Fibroblast of lung (primary cell): ENCODE measurements around the gene RNU2-63P. TPM values are rescaled to one million over a fixed set of nuclear protein-coding genes. Genes with fewer than 3 reads are reported as not detected.

Source experiments
- DNase-seq, 2 donors: peaks; one replicate each; pipeline versions ENCODE4 v3.0.0 to v3.0.0-alpha.2; 2010; ENCODE audit warnings: low read depth in 2 of 2
- H2AFZ ChIP-seq: 2 replicates; pipeline ENCODE4 v1.5.1; 2012; ENCODE audit warnings: low read length, control low read depth, inconsistent platforms
- H3K27ac ChIP-seq: 2 replicates; pipeline ENCODE4 v1.5.1; 2011; ENCODE audit warnings: low read length, control low read depth; ENCODE audit not compliant: insufficient read depth
- H3K27me3 ChIP-seq: 2 replicates; pipeline ENCODE4 v1.5.1; 2011; ENCODE audit warnings: mild to moderate bottlenecking, low read length; ENCODE audit not compliant: control insufficient read depth, insufficient read depth
- H3K36me3 ChIP-seq: 2 replicates; pipeline ENCODE4 v1.5.1; 2011; ENCODE audit warnings: low read length; ENCODE audit not compliant: control insufficient read depth, insufficient read depth
- H3K4me1 ChIP-seq: 2 replicates; pipeline ENCODE4 v1.5.1; 2011; ENCODE audit warnings: low read length; ENCODE audit not compliant: control insufficient read depth, insufficient read depth; ENCODE audit errors: extremely low read depth
- H3K4me2 ChIP-seq: 2 replicates; pipeline ENCODE4 v1.5.1; 2011; ENCODE audit warnings: low read length, control low read depth; ENCODE audit not compliant: insufficient read depth; ENCODE audit errors: extremely low read depth
- H3K4me3 ChIP-seq, 4 experiments: fragments of 200-600 bp in 1 of 4; sonication (generic) in 1 of 4; replicated peaks in 1 of 4; 2 replicates each; pipeline ENCODE4 v1.5.1; 2011 to 2016; ENCODE audit warnings: low read length in 4 of 4, low read depth in 3 of 4, mild to moderate bottlenecking in 3 of 4, control low read depth in 2 of 4, inconsistent platforms in 1 of 4, mixed read lengths in 1 of 4; ENCODE audit not compliant: insufficient read depth in 1 of 4; ENCODE audit errors: control extremely low read depth in 1 of 4
- H3K79me2 ChIP-seq: 2 replicates; pipeline ENCODE4 v1.5.1; 2012; ENCODE audit warnings: mild to moderate bottlenecking, low read length, inconsistent platforms; ENCODE audit not compliant: control insufficient read depth, insufficient read depth
- H3K9ac ChIP-seq: 2 replicates; pipeline ENCODE4 v1.5.1; 2011; ENCODE audit warnings: mild to moderate bottlenecking, low read length, control low read depth; ENCODE audit not compliant: insufficient read depth
- H3K9me3 ChIP-seq: 2 replicates; pipeline ENCODE4 v1.5.1; 2012; ENCODE audit warnings: low read depth, low read length; ENCODE audit not compliant: control insufficient read depth, insufficient read depth
- H4K20me1 ChIP-seq: 2 replicates; pipeline ENCODE4 v1.5.1; 2011; ENCODE audit warnings: low read length; ENCODE audit not compliant: control insufficient read depth, insufficient read depth; ENCODE audit errors: extremely low read depth
- CTCF ChIP-seq, 2 donors: IDR thresholded peaks in 1 of 2; conservative IDR thresholded peaks in 1 of 2; 1 replicate in 1 of 2; 2 replicates in 1 of 2; pipeline ENCODE4 v1.5.1; 2011 to 2012; ENCODE audit warnings: low read length in 2 of 2, control low read depth in 1 of 2, inconsistent platforms in 1 of 2, low read depth in 1 of 2, mild to moderate bottlenecking in 1 of 2
- EZH2 ChIP-seq: IDR thresholded peaks from 2 replicates; pipeline ENCODE4 v1.5.1; 2012; ENCODE audit warnings: low read length, control low read depth, mild to moderate bottlenecking; ENCODE audit errors: missing control alignments
- polyA plus RNA-seq, 2 donors: library from polyadenylated mRNA; depleted of rRNA in 1 of 2; stranded (reverse) in 1 of 2; unstranded in 1 of 2; fragments of >200 nt; gene quantifications; 2 replicates each; pipeline ENCODE4 v1.2.1, GENCODE V29; 2011 to 2012; ENCODE audit warnings: missing spikeins in 1 of 2
- total RNA-seq: library from RNA; depleted of rRNA; stranded (reverse); fragments of >200 nt; gene quantifications from 2 replicates; pipeline ENCODE4 v1.2.1, GENCODE V29; 2014

RNU2-63P gene
- total and polyA plus RNA-seq, 2 donors (not counting 1 experiment from before 2014, with no cell fraction given) = 268 TPM; not detected in 1

GRCh38 chr2:88006912-88007439, 9.4 kb downstream of the RNU2-63P start:
- Histone ChIP-seq H4K20me1 (no peaks in the 10 kb centered on the region), H3K4me1 (no peaks in the 10 kb centered on the region), H3K27ac (no peak overlapping the region), H3K9ac (no peak overlapping the region), H3K4me3 (no peak overlapping the region), H3K79me2 (no peaks in the 10 kb centered on the region), H3K27me3 (peaks cover 2% of the 10 kb centered on the region), H2AFZ (no peak overlapping the region), H3K4me2 (no peak overlapping the region), H3K36me3 (no peaks in the 10 kb centered on the region), H3K9me3 (no peaks in the 10 kb centered on the region)
- no peak for DNase-seq
- TF ChIP-seq CTCF (conservative IDR thresholded peaks at IDR 0.05 in 1 of 2, IDR thresholded peaks at IDR 0.05 in 1 of 2; ENCODE audit: low read depth in 1 of 2, low read length in 2 of 2) = no peak

GRCh38 chr2:88005776-88006175, 10.6 kb downstream of the RNU2-63P start:
- no peak overlapping the region for H3K4me2 ChIP-seq
- no peak overlapping the region for H3K4me3 ChIP-seq
- no peaks in the 10 kb centered on the region for H3K9me3 ChIP-seq
- H2AFZ ChIP-seq = no peak overlapping the region
- no peaks in the 10 kb centered on the region for H4K20me1 ChIP-seq
- H3K4me1 ChIP-seq = no peaks in the 10 kb centered on the region
- H3K79me2 ChIP-seq = no peaks in the 10 kb centered on the region
- H3K27me3 ChIP-seq = peaks cover 2% of the 10 kb centered on the region
- H3K27ac ChIP-seq = no peak overlapping the region
- no peak for TF ChIP-seq CTCF (conservative IDR thresholded peaks at IDR 0.05 in 1 of 2, IDR thresholded peaks at IDR 0.05 in 1 of 2; ENCODE audit: low read depth in 1 of 2, low read length in 2 of 2)
- no peak for TF ChIP-seq EZH2
- DNase-seq = no peak
- H3K36me3 ChIP-seq = no peaks in the 10 kb centered on the region
- H3K9ac ChIP-seq = no peak overlapping the region

- H3K9me3 ChIP-seq = no peaks in the 10 kb centered on the region
- no peaks in the 10 kb centered on the region for H4K20me1 ChIP-seq
- H3K36me3 ChIP-seq = no peaks in the 10 kb centered on the region
- no peak overlapping the region for H3K27ac ChIP-seq
- H3K4me3 ChIP-seq = no peak overlapping the region
- peak overlapping the region; percentile 51 for H2AFZ ChIP-seq
- peak; percentile 16 to 20 for DNase-seq
- no peaks in the 10 kb centered on the region for H3K79me2 ChIP-seq
- H3K27me3 ChIP-seq = no peaks in the 10 kb centered on the region
- H3K4me1 ChIP-seq = no peaks in the 10 kb centered on the region
- no peak overlapping the region for H3K9ac ChIP-seq
- TF ChIP-seq EZH2 (no peak), CTCF (conservative IDR thresholded peaks at IDR 0.05 in 1 of 2, IDR thresholded peaks at IDR 0.05 in 1 of 2; ENCODE audit: low read depth in 1 of 2, low read length in 2 of 2) (no peak)
- no peak overlapping the region for H3K4me2 ChIP-seq
Observed at GRCh38 chr2:88003074-88003755, 13.1 kb downstream of the RNU2-63P start.
